Cerebellar nuclear complex (tissue), 1 donor: ENCODE data around the gene PDE3B.
"Not testable (repeated sequence)": the region's sequence is repeated elsewhere in the genome, so short reads cannot be mapped to it uniquely, and the experiment has no call there.

Source experiments
- DNase-seq, 2 experiments: peaks; one replicate each; lab custom pipeline; 2025; lab: John Stamatoyannopoulos, UW

The PDE3B gene

GRCh38 chr11:14643697-14644225 is at the start of gene PDE3B:
Gene PDE3B, plus strand, starts transcription at chr11:14643804. Its CDS starts 272 bp downstream, at chr11:14644076.
- peak in 1 of 2 experiments; percentile 59 for DNase-seq

DNA sequence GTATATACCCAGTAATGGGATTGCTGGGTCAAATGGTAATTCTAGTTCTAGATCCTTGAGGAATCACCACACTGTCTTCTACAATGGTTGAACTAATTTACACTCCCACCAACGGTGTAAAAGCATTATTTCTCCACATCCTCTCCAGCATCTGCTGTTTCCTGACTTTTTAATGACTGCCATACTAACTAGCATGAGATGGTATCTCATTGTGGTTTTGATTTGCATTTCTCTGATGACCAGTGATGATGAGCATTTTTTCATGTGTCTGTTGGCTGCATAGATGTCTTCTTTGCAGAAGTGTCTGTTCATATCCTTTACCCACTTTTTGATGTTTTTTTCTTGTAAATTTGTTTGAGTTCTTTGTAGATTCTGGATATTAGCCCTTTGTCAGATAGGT is 48.3 kb upstream of the PDE3B start:
- not testable (repeated sequence) for DNase-seq

DNA sequence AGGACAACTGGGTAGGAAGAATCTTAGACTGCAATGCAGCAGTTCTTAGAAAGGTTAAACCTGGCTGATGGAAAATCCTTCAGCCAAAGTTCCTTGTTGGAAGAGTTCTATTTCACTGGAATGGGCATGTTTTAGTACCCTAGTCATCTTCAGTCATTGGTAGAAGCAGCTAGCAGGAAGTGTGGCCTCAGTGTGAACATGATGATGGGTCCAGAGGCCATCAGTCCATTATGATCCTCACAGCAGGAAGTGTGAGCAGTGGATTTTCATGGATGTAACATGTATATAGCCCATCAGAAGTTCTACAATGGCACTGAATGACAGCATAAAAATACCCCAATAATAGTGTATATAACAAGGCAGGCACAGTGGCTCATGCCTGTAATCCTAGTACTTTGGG is 35.9 kb upstream of the PDE3B start:
- no peak for DNase-seq

- DNase-seq, result no peak
These were observed 33.7 kb upstream of the PDE3B start for GRCh38 chr11:14609902-14610301.

- no peak for DNase-seq
These were observed 31.7 kb upstream of the PDE3B start for GRCh38 chr11:14611939-14612338.

DNA sequence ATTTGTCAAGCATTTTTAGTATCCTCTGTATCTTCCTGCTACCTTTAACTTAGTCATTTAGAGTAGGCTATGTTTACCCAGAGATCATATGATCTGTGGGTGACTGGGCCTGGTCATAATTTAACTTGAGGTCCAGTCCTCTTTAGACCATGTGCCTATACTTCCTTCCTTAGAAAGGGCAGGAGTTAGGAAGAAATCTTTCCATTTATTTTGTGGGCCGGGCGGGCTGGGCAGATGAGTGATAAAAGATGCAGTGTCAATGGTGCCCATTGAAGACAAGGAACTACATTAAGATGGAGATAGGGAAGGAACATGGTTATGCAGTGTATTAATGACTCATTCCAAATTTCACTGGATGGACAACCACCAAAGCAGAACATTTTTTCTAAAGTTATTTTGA is 30.9 kb upstream of the PDE3B start:
- DNase-seq, result no peak

DNA sequence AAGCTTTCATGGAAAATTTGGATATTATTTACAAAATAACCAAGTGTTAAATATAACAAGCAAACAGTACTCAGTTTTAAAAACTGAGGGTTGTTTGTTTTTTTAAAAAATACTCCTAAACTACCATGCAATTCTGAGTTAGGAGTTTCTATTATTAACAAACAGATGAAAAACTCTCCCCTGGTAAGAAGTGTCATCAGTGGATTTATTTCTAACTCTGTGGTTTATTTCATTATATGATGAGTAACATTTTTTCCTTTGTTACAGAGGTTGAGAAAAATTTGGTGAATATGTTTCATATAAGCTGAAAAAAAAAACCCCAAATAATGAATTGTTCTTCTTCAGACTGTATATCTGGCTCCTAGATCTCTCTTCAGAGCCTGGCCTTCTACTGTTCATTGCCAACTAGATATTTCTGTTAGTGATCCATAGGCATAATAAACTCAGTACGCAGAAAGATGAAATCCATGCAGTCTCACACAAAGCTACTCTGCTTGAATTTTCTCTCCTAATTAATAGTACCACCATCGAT is 29.4 kb upstream of the PDE3B start:
- no peak for DNase-seq

GRCh38 chr11:14617241-14618027 is 26.2 kb upstream of the PDE3B start:
- DNase-seq, result no peak

- no peak for DNase-seq
These were observed 25.5 kb upstream of the PDE3B start for GRCh38 chr11:14618060-14618459.

GRCh38 chr11:14619603-14620531 is 23.7 kb upstream of the PDE3B start:
- no peak for DNase-seq

DNA sequence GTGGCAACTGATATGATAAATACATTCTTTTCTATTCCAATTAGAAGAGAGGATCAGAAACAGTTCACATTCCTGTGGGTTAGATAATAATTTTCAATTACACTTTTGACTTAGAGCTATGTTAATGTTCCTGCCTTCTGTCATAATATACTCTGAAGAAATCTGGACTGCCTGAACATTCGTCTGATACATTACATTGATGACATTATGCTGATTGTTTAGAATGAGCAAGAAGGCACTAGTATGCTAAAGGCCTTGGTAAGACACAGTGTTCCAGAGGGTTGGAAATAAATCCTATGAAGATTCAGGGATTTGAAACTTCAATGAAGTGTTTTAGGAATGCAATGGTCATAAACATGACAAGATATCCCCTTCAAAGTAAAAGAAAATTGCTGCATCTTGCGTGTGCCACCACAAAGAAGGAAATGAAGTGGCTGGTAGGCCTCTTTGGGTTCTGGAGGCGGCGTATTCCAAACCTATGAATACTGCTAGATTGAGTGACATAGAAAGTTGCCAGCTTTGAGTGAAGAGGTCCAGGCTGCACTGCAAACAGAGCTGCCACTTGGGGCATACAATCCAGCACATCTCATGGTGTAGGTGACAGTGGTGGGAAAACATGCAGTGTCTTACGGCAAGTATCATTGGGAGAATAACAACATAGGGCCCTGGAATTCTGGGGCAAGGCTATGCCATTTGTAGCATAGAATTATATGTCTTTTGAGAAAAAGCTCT is 21.2 kb upstream of the PDE3B start:
- no peak for DNase-seq

- DNase-seq, result no peak
These were observed 20.6 kb upstream of the PDE3B start for GRCh38 chr11:14623036-14623435.

GRCh38 chr11:14625586-14626205 is 17.9 kb upstream of the PDE3B start:
- no peak for DNase-seq

DNA sequence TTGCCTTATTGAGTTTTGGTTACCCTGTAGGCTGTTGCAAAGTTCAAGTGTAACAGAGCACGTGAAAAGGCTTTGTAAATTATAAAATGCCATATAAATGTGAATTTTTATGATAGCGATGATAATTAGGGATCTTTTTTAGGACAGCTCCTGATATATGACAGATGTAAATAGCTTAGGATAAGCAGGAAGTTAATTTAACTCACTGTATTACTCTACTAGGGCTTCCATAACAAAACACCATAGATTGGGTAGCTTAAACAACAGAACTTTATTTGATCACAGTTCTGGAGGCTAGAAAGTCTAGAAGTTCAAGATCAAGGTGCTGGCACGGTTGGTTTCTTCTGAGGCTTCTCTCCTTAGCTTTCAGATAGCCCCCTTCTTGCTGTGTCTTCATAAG is 17.0 kb upstream of the PDE3B start:
- DNase-seq, result no peak

- not testable (repeated sequence) for DNase-seq
These were observed 9.9 kb upstream of the PDE3B start for GRCh38 chr11:14633506-14634224.

GRCh38 chr11:14634813-14635212 is 8.8 kb upstream of the PDE3B start:
- no peak for DNase-seq

GRCh38 chr11:14635546-14635945 is 8.1 kb upstream of the PDE3B start:
- DNase-seq, result no peak

DNA sequence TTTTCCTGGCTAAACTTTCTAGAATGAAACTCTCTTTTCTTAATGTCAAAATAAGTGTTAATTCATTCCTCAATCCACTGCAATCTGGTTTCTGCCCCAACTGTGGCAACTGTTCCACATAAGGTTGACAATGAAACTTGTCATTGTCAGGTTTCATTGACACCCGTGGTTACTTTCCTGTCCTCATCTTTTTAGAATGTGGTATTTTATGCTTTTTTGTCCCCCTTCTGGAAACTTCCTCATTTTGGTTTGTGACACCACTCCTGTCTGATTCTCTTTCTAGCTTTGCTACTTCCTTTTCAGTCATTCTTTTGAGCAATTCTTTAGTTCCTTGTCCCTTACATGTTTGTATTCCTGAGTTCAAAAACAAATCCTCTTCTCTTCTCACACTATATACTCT is 7.5 kb upstream of the PDE3B start:
- no peak for DNase-seq

GRCh38 chr11:14637868-14638409 is 5.7 kb upstream of the PDE3B start:
- DNase-seq, result no peak

DNA sequence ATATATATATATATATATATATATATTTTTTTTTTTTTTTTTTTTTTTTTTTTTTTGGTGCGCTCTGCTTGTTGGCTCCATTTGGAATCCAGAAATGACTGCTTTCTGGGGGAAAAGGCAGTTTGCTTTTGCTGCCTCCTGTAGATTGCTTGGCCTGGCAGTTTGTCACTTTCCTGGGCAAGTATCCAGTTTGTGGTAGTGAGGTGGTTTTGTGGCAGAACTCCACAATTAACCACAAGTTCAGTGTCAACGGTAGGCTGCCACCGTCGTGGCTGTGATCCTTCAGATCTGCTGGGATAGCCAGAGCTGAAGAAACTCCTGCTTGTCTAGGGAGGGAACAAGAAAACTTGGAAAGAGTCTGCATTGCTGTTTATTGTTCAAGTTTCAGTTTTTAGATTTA is 5.0 kb upstream of the PDE3B start:
- DNase-seq, result no peak
